Peyer's patch (tissue), 4 donors: ENCODE results near the gene HMX2.

Source experiments
- POLR2A ChIP-seq, 2 donors: fragments of 450-650 bp; IDR thresholded peaks; one replicate each; pipeline ENCODE4 v1.5.1; 2017; ENCODE audit warnings: antibody characterized with exemption in 2 of 2, mild to moderate bottlenecking in 2 of 2, moderate library complexity in 2 of 2
- TF ChIP-seq, protein P1 (sequence below), 6 experiments: fragments of 450-650 bp in 4 of 6; fragments of 200-600 bp in 2 of 6; sonication (generic) in 1 of 6; IDR thresholded peaks; one replicate each; pipeline ENCODE4 v1.5.1; 2017 to 2019; ENCODE audit warnings: antibody characterized with exemption in 6 of 6, mild to moderate bottlenecking in 3 of 6, moderate library complexity in 1 of 6

- TF ChIP-seq, protein P1, sequence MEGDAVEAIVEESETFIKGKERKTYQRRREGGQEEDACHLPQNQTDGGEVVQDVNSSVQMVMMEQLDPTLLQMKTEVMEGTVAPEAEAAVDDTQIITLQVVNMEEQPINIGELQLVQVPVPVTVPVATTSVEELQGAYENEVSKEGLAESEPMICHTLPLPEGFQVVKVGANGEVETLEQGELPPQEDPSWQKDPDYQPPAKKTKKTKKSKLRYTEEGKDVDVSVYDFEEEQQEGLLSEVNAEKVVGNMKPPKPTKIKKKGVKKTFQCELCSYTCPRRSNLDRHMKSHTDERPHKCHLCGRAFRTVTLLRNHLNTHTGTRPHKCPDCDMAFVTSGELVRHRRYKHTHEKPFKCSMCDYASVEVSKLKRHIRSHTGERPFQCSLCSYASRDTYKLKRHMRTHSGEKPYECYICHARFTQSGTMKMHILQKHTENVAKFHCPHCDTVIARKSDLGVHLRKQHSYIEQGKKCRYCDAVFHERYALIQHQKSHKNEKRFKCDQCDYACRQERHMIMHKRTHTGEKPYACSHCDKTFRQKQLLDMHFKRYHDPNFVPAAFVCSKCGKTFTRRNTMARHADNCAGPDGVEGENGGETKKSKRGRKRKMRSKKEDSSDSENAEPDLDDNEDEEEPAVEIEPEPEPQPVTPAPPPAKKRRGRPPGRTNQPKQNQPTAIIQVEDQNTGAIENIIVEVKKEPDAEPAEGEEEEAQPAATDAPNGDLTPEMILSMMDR (IDR thresholded peaks at IDR 0.05): no peak
- TF ChIP-seq POLR2A (IDR thresholded peaks at IDR 0.05): no peak
Measured at GRCh38 chr10:123145542-123146012, 2.4 kb upstream of the HMX2 start.
